ENCODE measurements around the gene RET.
A peak's percentile ranks its signal among the peaks of the same experiment; 100 is the strongest.

RET gene

GRCh38 chr10:43073721-43074120 is 3.1 kb upstream of the RET start:
- ATAC-seq (ENCODE audit: low read depth), result no peak
- no peak for DNase-seq (ENCODE audit: low spot score)
- H3K9me3 ChIP-seq (ENCODE audit: severe bottlenecking), result no peaks in the 10 kb centered on the region
- TF ChIP-seq, protein P1, sequence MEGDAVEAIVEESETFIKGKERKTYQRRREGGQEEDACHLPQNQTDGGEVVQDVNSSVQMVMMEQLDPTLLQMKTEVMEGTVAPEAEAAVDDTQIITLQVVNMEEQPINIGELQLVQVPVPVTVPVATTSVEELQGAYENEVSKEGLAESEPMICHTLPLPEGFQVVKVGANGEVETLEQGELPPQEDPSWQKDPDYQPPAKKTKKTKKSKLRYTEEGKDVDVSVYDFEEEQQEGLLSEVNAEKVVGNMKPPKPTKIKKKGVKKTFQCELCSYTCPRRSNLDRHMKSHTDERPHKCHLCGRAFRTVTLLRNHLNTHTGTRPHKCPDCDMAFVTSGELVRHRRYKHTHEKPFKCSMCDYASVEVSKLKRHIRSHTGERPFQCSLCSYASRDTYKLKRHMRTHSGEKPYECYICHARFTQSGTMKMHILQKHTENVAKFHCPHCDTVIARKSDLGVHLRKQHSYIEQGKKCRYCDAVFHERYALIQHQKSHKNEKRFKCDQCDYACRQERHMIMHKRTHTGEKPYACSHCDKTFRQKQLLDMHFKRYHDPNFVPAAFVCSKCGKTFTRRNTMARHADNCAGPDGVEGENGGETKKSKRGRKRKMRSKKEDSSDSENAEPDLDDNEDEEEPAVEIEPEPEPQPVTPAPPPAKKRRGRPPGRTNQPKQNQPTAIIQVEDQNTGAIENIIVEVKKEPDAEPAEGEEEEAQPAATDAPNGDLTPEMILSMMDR (IDR thresholded peaks at IDR 0.05; ENCODE audit: poor library complexity, severe bottlenecking), result no peak
- no peak overlapping the region for H3K27ac ChIP-seq (ENCODE audit: poor library complexity, severe bottlenecking)
- H3K4me3 ChIP-seq (ENCODE audit: severe bottlenecking), result no peak overlapping the region
- H3K27me3 ChIP-seq (ENCODE audit: insufficient read depth, poor library complexity, severe bottlenecking), result peaks cover 30% of the 10 kb centered on the region
- no peaks in the 10 kb centered on the region for H3K4me1 ChIP-seq (ENCODE audit: insufficient read depth, poor library complexity, severe bottlenecking)
- H3K36me3 ChIP-seq (ENCODE audit: low read depth), result no peaks in the 10 kb centered on the region

DNA sequence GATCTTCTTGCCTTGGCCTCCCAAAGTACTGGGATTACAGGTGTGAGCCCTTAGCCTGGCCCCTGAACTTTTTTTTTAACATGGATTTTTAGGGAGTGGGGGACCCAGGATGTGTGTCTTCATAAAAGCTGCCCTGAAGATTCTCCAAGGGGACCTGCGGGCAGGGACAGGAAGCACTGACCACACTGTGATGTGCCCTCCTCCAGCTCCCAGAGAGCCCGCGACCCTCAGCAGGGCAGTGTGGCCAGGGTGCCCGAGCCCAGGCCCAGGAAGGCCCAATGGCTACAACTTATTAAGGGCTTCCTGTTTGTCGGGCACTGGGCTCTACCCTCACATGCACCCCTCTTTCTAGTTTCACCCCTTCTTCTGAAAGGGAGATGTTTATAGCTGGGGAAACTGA is 2.5 kb upstream of the RET start:
- H3K27ac ChIP-seq (ENCODE audit: poor library complexity, severe bottlenecking), result no peak overlapping the region
- peaks cover 28% of the 10 kb centered on the region for H3K27me3 ChIP-seq (ENCODE audit: insufficient read depth, poor library complexity, severe bottlenecking)
- no peaks in the 10 kb centered on the region for H3K4me1 ChIP-seq (ENCODE audit: insufficient read depth, poor library complexity, severe bottlenecking)
- no peaks in the 10 kb centered on the region for H3K9me3 ChIP-seq (ENCODE audit: severe bottlenecking)
- DNase-seq (ENCODE audit: low spot score), result no peak
- ATAC-seq (ENCODE audit: low read depth), result no peak
- no peaks in the 10 kb centered on the region for H3K36me3 ChIP-seq (ENCODE audit: low read depth)
- TF ChIP-seq, protein P1 (IDR thresholded peaks at IDR 0.05; ENCODE audit: poor library complexity, severe bottlenecking), result no peak
- H3K4me3 ChIP-seq (ENCODE audit: severe bottlenecking), result no peak overlapping the region

DNA sequence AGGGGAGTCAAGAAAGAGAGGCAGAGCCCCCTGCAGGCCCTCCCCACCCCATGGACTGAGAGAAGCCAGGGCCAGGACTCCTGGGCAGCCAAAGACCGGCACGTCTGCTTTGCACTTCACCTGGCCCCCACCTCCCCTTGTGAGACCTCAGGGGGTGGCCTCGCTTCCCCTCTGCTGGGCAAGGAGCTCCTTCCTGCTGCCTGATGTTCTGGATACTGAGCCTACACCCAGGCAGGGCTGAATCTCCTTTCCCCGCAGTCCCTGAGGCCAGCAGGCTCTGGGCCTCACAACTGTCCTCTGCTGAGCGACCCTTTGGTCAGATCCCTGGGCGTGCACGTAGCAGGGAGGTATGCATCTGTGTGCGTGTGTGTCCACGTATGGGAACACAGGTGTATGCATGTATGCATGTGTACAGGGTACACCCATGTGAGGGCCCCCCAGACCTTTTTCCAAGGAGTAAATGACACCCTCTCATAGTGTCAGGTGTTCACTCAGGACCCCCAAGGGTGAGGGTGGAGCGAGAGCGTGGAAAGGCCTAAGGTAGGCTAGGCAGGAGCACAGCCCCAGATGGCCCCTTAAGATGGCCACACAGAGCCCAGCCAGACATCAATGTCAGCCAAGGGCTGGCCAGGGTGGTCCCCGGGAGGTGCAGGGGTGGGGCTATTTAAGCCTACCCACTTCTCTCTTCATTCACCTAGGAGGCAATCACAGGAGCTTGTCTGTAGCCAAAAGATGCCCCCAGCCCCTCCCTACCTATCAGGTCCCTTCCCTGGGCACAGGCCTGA is 1.9 kb upstream of the RET start:
- ATAC-seq (ENCODE audit: low read depth), result no peak
- no peaks in the 10 kb centered on the region for H3K4me1 ChIP-seq (ENCODE audit: insufficient read depth, poor library complexity, severe bottlenecking)
- TF ChIP-seq, protein P1 (IDR thresholded peaks at IDR 0.05; ENCODE audit: poor library complexity, severe bottlenecking), result no peak
- peaks cover 30% of the 10 kb centered on the region for H3K27me3 ChIP-seq (ENCODE audit: insufficient read depth, poor library complexity, severe bottlenecking)
- H3K36me3 ChIP-seq (ENCODE audit: low read depth), result no peaks in the 10 kb centered on the region
- no peak overlapping the region for H3K27ac ChIP-seq (ENCODE audit: poor library complexity, severe bottlenecking)
- no peak overlapping the region for H3K4me3 ChIP-seq (ENCODE audit: severe bottlenecking)
- no peak for DNase-seq (ENCODE audit: low spot score)
- H3K9me3 ChIP-seq (ENCODE audit: severe bottlenecking), result no peaks in the 10 kb centered on the region

GRCh38 chr10:43075612-43076003 is 1.3 kb upstream of the RET start:
- TF ChIP-seq, protein P1 (IDR thresholded peaks at IDR 0.05; ENCODE audit: poor library complexity, severe bottlenecking), result peak; percentile 12
- no peak overlapping the region for H3K4me3 ChIP-seq (ENCODE audit: severe bottlenecking)
- peaks cover 30% of the 10 kb centered on the region for H3K27me3 ChIP-seq (ENCODE audit: insufficient read depth, poor library complexity, severe bottlenecking)
- H3K36me3 ChIP-seq (ENCODE audit: low read depth), result no peaks in the 10 kb centered on the region
- ATAC-seq (ENCODE audit: low read depth) (no peak), DNase-seq (ENCODE audit: low spot score) (no peak)
- no peak overlapping the region for H3K27ac ChIP-seq (ENCODE audit: poor library complexity, severe bottlenecking)
- no peaks in the 10 kb centered on the region for H3K4me1 ChIP-seq (ENCODE audit: insufficient read depth, poor library complexity, severe bottlenecking)
- H3K9me3 ChIP-seq (ENCODE audit: severe bottlenecking), result no peaks in the 10 kb centered on the region

DNA sequence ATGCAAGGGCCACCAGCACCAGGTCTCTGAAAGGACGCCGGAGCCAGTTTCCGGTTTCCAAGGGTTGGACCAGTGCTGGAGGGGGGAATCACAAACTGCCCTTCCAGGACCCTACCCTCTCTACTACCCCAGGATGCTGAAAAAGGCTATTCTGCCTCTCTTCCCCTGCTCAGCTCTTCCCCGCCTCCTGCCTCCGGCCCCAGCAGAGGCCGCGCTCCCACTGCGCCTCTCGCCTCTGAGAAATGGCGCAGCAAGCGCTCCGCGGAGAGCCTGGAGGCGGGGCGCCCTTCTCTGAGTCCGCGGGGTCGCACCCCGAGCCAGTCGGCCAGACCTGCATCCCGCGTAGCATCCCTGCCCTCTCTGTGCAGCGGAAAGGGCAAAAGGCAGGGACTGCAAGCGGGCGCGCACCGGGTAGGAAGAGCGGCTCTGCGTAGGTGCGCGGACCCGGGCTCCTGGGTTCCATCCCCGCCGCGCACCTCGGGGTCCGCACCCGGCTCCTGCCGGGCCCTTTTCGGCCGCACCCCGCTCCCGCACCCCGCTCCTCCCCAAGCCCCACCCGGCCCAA is 476 bp upstream of the RET start:
- no peaks in the 10 kb centered on the region for H3K9me3 ChIP-seq (ENCODE audit: severe bottlenecking)
- peak overlapping the region; percentile 36 for H3K4me3 ChIP-seq (ENCODE audit: severe bottlenecking)
- H3K27ac ChIP-seq (ENCODE audit: poor library complexity, severe bottlenecking), result no peak overlapping the region
- no peaks in the 10 kb centered on the region for H3K4me1 ChIP-seq (ENCODE audit: insufficient read depth, poor library complexity, severe bottlenecking)
- peaks cover 30% of the 10 kb centered on the region for H3K27me3 ChIP-seq (ENCODE audit: insufficient read depth, poor library complexity, severe bottlenecking)
- ATAC-seq (ENCODE audit: low read depth) (peak; percentile 10; the same call in 2 of the 3 replicates), DNase-seq (ENCODE audit: low spot score) (no peak)
- TF ChIP-seq, protein P1 (IDR thresholded peaks at IDR 0.05; ENCODE audit: poor library complexity, severe bottlenecking), result no peak
- no peaks in the 10 kb centered on the region for H3K36me3 ChIP-seq (ENCODE audit: low read depth)

Data from RWPE2 (cell line).